Activated CD4-positive, alpha-beta T cell treated with anti-CD3 and anti-CD28 coated beads, Interleukin-2, Interleukin-4, amounts not matched to agents 100 ng/mL and 50 ng/mL, durations not matched to agents 16 hours and 8 hours (primary cell): Measurements from ENCODE around the gene CCNDBP1.
"Not testable (repeated sequence)": the region's sequence is repeated elsewhere in the genome, so short reads cannot be mapped to it uniquely, and the experiment has no call there.

ENCODE experiments used
- DNase-seq: peaks from one replicate; pipeline ENCODE4 v3.0.0-alpha.2; 2020; ENCODE audit warnings: low spot score

The CCNDBP1 gene

GRCh38 chr15:43185157-43186002 is at the start of gene CCNDBP1:
Gene CCNDBP1, plus strand, starts transcription at chr15:43185403. Its CDS starts 96 bp downstream, at chr15:43185499.
- DNase-seq, result peak; percentile 96

GRCh38 chr15:43143203-43143941 is 41.8 kb upstream of the CCNDBP1 start:
- DNase-seq, result no peak

GRCh38 chr15:43144512-43144911 is 40.7 kb upstream of the CCNDBP1 start:
- DNase-seq, result peak; percentile 27

- DNase-seq, result no peak
Measured at GRCh38 chr15:43146184-43146583, 39.0 kb upstream of the CCNDBP1 start.

GRCh38 chr15:43150191-43150929 is 34.8 kb upstream of the CCNDBP1 start:
- DNase-seq, result no peak

- DNase-seq, result peak; percentile 27
Measured at GRCh38 chr15:43151688-43152087, 33.5 kb upstream of the CCNDBP1 start.

- no peak for DNase-seq
Measured at GRCh38 chr15:43153269-43153668, 31.9 kb upstream of the CCNDBP1 start.

GRCh38 chr15:43165801-43166325 is 19.3 kb upstream of the CCNDBP1 start:
- DNase-seq, result no peak

- not testable (repeated sequence) for DNase-seq
Measured at GRCh38 chr15:43167261-43167660, 17.9 kb upstream of the CCNDBP1 start.

- peak; percentile 11 for DNase-seq
Measured at GRCh38 chr15:43168192-43169107, 16.8 kb upstream of the CCNDBP1 start.

- no peak for DNase-seq
Measured at GRCh38 chr15:43169888-43170287, 15.3 kb upstream of the CCNDBP1 start.

GRCh38 chr15:43175656-43176309 is 9.4 kb upstream of the CCNDBP1 start:
- not testable (repeated sequence) for DNase-seq

GRCh38 chr15:43177147-43177546 is 8.1 kb upstream of the CCNDBP1 start:
- not testable (repeated sequence) for DNase-seq

- DNase-seq, result no peak
Measured at GRCh38 chr15:43183270-43183669, 1.9 kb upstream of the CCNDBP1 start.

GRCh38 chr15:43184407-43185124 is 637 bp upstream of the CCNDBP1 start:
- no peak for DNase-seq

GRCh38 chr15:43186003-43186353 is 775 bp downstream of the CCNDBP1 start:
- no peak for DNase-seq

GRCh38 chr15:43187544-43188155 is 2.4 kb downstream of the CCNDBP1 start:
- peak; percentile 50 for DNase-seq

- DNase-seq, result no peak
Measured at GRCh38 chr15:43189296-43189695, 4.1 kb downstream of the CCNDBP1 start.

- no peak for DNase-seq
Measured at GRCh38 chr15:43190178-43190577, 5.0 kb downstream of the CCNDBP1 start.

GRCh38 chr15:43193710-43194109 is 8.5 kb downstream of the CCNDBP1 start:
- DNase-seq, result no peak
